ELR (cell line): ENCODE data around the gene TUFT1.
A peak's percentile ranks its signal among the peaks of the same experiment; 100 is the strongest.
"Not testable (repeated sequence)": the region's sequence is repeated elsewhere in the genome, so short reads cannot be mapped to it uniquely, and the experiment has no call there.

Source experiments
- DNase-seq: peaks from one replicate; pipeline ENCODE4 v3.0.0-alpha.2; 2015; ENCODE audit warnings: low read depth

TUFT1 gene

DNA sequence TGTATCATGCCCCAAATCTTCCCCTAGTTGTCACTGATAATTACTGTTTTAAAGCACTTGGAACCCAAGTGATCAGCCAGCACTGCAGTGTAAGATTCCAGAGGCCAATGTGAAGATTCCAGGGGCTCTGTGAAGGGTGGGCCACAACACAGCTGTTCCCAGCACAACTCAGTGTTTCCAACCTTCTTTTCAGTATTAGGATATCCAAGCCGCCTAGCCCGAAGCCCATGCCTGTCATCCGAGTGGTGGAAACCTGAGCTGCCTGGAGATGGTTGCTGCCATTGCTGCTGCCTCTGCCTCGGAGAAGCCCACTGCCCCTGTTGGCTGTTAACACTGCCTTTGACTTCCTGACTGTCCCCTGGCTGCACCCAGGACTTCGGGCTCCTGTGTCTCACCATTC lies 41.3 kb downstream of the TUFT1 start:
- no peak for DNase-seq

DNA sequence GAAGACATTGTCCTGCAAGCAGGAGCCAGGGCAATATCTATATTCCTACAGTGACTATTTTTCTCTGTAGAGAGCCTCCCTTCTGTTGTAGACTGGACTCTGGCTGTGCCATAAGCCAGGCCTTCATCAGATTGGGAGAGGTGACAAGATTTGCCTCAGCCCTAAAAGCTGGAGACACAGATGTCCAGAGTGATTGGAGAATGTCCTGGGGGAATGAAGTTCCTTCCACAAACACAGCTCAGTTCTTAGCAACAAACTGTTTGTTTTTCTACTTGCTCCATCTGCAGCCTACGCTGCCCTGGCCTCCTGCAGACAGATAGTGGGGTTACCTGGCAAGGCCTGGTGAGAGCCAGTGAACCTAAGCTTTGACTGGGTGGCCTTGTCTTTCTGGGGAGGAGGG lies 41.8 kb downstream of the TUFT1 start:
- DNase-seq = no peak

DNA sequence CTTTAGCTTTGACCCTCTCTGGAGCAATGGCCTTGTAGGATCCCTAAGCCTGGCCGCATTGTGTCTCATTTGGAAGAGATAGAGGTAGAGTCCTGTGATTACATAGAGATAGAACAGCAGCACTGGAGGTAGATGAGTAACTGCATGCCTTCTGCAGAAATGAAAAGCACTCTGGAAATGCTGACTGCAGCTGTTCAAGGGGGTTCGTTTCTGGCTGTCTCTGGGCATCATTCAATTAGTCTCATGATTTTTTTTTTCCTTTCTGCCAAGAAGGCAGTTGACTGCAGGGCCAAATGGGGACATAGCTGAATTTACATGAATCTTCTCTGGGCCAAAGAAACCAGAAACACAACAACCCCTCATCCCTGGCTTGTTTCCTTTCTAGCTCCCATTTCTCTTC lies 43.7 kb downstream of the TUFT1 start:
- DNase-seq = no peak

DNA sequence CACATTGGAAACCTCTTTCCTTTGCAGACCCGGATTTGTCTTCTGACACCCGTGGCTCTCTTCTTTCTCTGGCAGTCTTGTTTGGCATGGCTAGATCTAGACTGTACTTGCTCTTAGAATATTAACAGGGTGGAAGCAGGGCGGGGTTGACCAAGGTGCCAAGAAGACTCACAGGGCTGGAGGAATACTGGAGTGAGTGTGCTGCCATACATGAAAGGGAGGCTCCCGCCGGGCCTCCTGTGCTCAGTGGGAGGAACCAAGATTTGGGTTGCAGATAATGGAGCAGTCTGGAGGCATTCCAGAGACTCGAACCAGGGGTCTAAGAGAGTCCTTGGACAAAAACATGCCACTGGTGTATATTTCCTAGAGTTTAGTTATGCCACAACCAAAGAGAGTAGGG lies 44.2 kb downstream of the TUFT1 start:
- DNase-seq = no peak

DNA sequence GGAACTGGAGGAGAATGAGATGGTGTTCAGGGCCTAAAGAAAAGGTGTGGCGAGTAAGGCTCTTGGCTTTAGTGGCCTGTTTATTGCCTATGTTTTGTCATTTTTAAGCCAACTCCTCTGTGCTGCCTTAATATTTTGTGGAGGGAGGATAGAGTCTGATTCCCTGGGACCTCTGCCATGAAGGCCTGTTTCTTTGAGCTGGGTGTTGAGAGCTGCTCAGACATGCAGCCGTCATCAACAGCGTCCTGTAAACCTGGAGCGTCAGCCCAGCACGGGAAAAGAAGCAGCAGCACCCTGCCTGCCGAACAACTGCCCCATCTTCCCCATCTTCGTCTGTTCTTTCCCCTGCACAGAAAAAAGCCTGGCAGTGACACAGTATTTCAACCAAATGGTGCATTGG lies 44.7 kb downstream of the TUFT1 start:
- DNase-seq = no peak

DNA sequence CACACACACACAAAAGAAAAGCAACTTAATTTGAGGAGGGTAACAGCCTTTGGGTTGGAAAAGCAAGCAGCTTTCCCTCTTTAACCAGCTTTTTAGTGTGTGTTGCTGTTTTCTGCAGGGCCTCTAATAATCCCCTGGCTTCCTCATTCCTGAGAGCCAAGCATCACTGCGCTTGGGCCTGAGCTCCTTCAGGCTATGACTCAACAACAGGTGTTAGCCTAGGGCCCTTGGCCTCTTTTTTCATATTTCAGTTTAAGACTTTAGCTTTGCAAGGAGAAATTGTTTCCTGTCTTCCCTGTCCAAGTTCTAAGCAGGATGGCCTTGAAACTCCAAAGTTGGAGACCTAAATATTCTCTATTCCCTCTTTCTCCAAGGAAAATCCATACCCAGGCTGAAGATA lies 45.5 kb downstream of the TUFT1 start:
- DNase-seq = peak; percentile 79

DNA sequence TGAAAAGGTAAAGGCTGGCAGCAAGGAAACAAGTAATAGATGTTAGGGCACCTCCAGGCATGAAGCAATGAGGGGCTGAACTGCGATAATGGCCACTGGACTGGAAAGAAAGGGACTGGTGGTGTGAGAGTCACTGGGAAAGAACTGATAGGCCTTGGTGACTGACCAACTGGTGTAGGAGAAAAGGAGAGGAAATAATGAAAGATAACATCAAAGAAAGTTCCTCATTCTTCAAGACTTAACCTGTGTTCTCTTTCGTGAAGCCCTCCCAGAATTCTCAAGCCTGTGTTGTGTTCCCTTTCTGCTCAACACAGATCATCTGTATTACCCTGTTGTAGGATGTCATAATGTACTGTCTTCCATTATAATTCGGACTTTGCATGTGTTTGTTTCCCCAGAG lies 50.9 kb downstream of the TUFT1 start:
- no peak for DNase-seq

DNA sequence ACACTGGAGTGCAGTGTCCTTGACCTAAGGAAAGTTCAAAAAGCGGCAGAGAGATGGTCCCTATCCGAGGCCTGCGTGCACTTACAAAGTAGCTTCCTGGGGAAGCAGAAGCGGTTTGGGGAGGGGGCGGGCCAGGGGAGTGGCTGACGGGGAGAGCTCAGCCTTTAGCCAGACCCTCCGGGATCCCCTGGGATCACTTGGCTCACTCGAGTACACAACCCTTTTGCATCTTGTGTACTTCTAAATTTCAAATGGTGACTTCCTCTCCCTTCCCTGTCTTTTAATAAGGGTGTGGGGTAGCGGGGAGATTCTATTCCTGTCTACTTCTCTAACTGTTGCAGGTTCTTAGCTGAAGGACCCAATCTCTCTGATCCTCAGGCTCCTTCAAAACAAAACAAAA lies 53.6 kb downstream of the TUFT1 start:
- no peak for DNase-seq

DNA sequence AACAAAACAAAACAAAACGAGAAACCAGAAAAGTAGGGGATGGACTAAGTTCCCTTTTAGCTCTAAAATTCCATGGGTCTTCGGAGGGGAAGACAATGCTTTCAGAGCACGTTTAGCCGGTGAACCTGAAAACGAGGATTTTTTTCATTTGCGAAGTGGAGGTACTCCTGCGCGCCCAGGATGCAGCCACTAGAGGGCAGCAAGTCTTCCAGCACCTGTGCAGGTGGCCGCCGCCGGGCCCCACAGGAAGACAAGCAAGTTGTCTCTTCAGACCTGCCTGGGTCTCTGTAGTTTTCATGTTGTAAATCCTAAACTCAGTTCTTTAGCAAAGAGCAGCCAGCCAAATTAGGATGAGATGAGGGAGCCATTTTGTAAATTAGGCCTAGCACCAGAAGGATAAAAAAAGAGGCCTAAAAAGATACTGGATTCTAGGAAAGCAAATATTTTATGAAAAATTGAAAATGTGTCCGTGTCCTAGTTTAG lies 54.1 kb downstream of the TUFT1 start:
- DNase-seq = peak; percentile 67

DNA sequence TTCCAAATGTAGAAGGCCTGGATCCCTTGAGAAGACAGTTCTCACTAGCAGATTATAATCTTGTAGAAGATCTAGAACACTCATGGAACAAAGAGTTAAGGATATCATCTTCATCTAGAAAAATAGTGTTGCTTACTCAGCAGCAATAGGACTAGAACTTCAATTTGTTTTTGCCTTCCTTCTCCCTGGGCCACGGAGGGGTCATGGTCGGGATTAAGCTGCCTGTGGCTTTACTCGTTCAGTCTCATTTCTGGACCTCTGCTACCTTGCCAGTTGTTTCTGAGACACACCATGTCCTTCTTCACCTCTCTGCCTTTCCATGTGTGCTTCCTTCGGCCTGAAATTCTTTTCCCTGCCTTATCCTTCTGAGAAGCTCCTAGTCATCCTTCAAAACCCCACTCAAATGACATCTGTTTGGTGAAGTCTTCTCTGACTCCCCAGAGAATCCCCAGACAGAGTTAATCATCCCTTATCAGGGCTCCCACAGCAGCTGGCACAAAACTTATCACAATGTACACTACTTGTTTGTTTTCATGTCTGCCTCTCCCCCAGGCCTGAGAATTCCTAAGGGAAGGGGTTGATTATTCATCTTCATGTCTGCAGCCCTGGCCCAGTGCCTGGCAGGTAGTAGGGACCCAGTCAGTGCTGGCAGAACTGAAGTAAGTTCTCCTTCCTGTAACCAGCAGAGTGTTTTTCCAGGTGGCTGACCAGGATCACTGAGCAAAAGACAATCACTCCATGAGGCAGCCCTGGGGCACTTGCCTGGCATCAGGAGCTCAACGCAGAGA lies 56.3 kb downstream of the TUFT1 start:
- DNase-seq = no peak

DNA sequence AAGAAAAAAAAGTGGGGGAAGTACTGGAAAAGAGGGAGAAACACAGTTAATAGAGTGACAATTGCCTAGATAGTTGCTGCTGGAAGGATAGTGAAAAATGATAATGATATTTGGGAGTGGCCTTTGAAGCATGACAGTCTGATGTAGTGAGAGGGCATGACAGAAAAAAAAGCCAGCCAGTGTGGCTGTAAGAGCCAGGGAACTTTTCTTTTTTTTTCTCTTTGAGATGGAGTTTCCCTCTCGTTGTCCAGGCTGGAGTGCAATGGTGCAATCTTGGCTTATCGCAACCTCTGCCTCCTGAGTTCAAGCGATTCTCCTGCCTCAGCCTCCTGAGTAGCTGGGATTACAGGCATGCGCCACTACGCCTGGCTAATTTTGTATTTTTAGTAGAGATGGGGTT lies 62.4 kb downstream of the TUFT1 start:
- not testable (repeated sequence) for DNase-seq

DNA sequence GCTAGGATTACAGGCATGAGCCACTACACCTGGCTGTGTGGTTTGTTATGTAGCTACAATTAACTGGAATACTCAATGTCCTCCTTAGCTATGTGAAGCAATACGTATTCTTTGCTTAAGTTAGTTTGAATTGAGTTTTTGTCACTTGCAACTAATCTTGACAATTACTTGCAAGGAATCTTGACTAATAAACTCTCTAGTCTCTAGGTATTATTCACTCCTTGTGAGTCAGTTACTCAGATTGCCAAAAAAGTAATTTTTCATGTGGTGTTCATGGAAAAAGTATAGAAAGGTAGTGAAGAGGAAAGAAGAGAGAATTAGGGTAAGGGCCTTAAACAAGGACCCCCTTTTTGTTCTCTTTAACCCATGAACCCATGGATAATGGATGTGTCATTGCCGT lies 64.2 kb downstream of the TUFT1 start:
- no peak for DNase-seq

DNA sequence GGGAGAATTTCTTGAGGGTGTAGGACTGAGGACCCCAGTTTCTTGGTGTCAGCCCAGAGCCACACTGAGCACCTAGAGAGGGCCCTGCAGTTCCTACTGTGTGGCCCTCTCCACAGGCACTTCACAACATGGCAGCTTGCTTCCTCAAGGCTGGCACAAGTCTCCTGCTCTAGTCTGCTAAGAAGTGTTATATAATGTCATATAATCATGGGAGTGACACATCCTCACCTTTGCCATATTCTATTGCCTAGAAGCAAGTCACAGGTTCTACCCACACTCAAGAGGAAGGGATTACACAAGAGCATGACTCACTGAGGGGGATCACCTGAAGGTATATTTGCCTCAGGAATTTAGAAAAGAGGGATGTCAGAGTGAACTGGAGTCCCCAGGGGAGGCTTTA lies 66.3 kb downstream of the TUFT1 start:
- peak; percentile 54 for DNase-seq

DNA sequence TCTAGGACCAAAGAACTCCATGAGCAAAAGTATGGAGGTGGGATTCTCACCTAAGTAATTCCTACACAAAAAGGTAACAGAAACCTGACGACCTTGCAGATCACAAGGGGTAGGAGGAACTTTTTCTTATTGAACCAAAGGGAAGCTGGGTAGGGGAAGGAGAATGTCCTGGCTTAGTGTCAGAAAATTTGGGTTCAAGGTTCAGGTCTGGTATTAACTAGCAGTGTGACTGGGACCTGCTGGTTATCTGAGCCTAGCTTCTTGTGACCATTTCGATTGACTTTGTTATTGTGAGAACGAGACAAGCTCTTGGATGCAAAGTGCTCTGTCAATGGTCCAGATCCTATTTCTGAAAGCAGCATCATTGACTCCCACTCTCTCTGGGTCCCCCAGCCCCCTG lies 66.7 kb downstream of the TUFT1 start:
- DNase-seq = no peak

DNA sequence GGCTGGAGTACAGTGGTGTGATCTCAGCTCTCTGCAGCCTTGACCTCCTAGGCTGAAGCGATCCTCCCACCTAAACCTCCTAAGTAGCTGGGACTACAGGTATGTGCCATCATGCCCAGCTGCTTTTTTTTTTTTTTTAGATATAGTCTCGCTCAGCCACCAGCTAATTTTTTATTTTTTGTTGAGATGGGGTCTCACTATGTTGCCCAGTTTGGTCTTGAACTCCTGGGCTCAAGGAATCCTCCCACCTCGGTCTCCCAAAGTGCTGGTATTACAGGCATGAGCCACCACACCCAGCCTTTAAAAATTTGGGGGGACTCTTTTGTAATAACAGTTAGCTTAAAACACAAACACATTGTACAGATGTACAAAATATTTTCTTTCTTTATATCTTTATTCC lies 70.0 kb downstream of the TUFT1 start:
- DNase-seq = no peak

DNA sequence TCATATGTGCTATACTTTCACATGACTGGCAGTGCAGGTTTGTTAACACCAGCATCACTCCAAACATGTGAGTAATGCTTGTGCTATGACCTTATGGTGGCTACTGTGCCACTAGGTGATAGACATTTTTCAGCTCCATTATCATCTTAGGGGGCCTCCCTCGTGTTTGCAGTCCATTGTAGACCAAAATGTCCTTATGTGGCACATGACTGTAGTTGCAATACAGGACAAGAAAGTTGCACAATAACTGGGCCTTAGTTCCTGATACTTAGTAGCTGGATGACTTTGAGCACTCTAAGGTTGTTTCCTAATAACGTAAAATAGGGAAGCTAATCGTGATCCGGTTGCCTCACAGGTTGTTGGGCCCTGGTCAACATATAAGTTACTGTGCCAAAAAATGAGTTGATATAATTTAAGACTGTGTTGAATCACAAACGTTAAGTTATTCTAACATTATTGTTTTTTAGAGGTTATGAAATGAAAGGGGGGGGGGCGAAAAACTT lies 71.2 kb downstream of the TUFT1 start:
- DNase-seq = peak; percentile 60

DNA sequence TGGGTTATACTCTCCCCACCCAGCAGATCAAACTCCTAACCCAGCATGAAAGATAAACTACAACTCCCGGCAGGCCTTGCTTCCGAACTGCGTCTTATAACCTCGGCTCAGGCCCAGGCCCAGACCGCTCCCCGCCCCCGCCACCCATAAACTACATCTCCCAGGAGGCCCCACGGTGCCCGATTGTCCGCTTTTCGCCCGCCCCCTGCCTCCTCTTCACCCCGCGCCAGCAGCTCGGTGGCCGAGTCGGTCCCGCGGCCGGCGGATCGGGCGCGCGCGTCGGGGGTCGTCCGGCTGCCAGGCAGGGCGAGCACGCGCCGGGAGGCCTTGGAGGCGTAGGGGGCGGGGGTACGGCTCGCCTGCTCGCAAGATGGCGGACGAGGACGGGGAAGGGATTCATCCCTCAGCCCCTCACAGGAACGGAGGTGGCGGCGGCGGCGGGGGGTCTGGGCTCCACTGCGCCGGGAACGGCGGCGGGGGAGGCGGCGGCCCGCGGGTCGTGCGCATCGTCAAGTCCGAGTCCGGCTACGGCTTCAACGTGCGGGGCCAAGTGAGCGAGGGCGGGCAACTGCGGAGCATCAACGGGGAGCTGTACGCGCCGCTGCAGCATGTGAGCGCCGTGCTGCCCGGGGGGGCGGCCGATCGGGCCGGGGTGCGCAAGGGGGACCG lies 71.9 kb downstream of the TUFT1 start, which contains the start of gene SNX27:
TSS of gene SNX27 (plus strand) at position 219 of the 669 bp plus-strand sequence. CDS start at position 371, 152 bp downstream.
- DNase-seq = peak; percentile 96

DNA sequence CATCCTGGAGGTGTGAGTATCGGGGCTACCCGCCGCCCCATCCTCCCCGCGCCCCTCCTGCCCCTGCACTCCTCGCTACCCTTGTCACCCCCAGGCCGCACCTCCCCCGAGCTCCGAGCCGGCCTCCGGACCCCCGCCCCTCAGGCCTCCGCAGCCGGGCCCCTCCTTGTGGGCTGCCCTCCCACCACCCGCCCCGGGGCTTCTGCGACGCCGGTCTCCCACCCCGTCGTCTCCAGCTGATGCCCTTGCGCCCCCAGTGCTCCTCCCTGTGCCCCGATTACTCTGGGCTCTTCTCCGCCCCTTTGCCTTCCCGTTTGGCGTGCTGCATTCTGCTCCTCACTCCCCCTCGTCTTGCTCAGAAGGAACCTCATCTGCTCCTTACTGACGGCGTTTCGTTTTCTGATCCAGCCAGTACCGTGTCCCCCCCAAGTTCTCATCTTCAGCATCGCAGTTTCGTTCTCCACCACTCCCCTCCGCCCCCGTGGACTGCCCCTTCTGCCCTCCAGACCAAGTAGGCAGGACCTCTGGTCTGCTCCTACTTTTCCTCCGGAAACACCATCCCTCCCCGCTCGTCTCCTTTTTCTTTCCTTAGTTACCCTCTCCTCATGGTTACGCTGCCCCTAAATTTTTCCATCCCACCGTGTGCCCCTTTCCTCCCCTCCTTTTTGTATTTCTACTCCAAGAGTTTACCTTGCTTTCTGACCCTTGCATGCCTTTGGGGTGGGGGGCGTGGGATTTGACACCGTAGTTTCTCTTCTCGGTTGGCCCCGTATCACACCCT lies 72.6 kb downstream of the TUFT1 start:
- peak; percentile 55 for DNase-seq

DNA sequence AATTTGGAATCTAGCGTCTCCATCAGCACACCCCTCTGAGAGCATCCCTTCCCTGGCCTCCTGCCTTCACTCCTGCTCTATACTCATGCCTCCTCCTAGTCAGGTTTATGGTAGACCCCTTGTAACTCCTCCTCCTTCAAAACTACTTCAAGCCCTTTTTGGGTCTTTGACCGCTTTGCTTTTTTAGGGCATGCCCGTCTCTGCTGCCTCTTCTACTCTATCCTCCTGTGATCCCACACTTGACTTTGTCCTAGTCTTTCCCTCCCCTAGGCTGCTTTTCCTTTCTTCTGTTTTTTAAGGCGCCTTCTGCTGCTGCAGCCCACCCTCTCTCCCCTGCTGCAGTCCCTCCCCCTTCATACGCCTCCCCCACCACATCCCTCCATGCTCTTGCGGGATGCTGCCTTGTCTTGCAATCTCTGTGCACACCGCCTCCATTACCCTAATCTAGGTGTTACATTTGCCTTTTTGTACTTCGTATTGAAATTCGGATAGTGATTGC lies 73.2 kb downstream of the TUFT1 start:
- no peak for DNase-seq

DNA sequence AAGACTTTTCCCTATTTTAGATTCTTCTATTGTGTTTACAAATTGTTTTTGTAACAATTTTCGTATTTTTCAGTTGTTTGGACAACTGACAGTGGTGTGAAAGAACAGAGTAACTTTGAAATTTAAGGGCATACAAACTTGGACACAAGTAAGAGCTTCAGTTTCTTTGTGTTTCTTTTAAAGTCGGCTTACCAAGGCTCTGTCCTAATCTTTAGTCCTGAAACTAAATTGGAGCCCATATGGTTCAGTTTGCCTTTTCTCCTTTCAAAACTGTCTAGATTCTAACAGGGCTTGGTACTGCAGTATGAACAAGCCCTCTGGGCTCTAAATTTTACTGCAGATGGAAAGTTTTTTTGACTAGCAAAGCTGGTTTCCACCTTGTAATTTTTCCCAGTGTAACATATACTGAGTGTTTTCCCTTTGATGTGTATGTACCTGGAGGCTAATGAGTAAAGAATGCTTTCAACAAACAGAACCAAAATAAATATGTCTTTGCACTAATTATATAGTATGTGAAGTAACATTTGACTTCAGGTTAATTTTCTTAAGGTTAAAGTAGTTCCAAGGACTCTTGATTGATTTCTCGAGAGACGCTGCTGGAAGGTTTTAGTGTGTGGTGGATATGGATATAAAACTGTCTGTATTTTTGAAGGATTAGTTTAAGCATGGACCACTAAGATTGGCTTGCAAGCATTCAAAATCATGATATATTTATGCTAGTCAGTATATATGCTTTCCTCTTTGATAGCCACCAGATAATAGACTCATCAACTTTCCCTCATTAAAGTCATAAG lies 75.8 kb downstream of the TUFT1 start:
- no peak for DNase-seq

DNA sequence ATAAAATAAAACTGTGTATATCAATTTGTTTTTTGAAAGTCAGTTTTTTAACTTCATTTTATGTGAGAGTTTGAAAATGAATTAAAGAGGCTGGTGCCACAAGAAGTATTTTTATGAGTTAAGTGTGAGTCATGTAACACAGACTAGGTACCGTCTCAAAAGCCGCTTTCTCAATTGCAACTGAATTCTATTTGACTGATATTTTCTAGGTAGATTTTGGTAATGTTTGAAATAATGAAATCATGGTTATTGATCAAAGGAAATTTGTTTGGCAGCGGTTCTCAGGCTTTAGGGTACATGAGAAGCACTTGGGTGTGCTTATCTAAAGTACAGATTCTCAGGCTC lies 76.4 kb downstream of the TUFT1 start:
- peak; percentile 73 for DNase-seq

DNA sequence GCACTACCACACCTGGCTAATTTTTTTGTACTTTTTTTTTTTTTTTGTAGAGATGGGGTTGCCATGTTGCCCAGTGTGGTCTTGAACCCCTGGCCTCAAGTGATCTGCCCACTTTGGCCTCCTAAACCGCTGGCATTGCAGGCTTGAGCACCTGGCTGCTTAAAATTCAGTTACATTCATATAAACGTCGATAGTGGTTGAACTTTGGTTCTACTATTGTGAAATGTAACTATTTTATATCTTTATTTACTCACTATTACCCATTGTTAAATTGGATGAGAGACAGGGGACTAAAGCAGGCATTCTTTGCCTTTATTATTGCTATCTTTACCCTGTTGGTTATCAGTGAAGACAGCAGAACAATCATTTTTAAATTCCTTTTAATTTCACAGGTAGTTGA lies 77.9 kb downstream of the TUFT1 start:
- DNase-seq = no peak
